Dedifferentiated amniotic fluid mesenchymal stem cell (primary cell): ENCODE results near the gene RNF167.

ENCODE experiments used
- DNase-seq: peaks from one replicate; pipeline ENCODE4 v3.0.0-alpha.2; 2016; ENCODE audit errors: extremely low spot score

The RNF167 gene

GRCh38 chr17:4939796-4940554, at the start of gene RNF167, which contains the start of gene SLC25A11:
RNF167 (plus strand) TSS chr17:4940268; CDS start chr17:4940910, 642 bp downstream.
SLC25A11 (minus strand) TSS chr17:4940046; CDS start chr17:4939910, 136 bp downstream.
- peak; percentile 100 for DNase-seq

GRCh38 chr17:4891411-4892410, 48.4 kb upstream of the RNF167 start:
- no peak for DNase-seq

DNA sequence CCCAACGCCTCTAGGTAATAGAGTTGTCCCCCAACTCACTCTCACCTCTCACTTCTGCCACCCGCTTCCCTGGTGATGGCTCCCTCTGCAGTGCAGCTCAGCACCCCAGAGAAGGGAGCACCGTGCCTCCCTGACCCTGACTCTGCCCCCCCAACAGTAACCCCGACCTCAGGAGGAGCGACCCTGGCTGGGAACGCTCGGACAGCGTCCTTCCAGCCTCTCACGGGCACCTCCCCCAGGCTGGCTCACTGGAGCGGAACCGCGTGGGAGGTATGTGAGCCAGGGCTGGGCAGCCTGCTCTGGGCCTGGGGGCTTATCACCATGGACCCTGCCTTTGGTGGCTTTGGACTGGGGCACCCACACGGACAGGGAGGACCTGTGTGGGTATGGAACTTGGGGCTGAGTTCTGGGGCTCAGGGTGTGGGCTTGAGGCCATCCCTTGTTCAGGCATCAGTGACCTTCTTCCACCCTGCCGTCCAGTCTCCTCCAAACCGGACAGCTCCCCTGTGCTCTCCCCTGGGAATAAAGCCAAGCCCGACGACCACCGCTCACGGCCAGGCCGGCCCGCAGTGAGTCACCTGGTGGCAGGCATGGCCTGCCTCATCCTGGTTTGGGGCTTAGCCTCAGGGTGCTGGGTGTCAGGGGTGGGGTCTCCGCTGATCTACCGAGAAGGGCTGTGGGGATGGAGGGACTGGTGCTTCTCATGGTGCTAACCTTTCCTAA, 47.4 kb upstream of the RNF167 start:
- no peak for DNase-seq

GRCh38 chr17:4893272-4893671, 46.8 kb upstream of the RNF167 start:
- no peak for DNase-seq

GRCh38 chr17:4893721-4894560, 46.1 kb upstream of the RNF167 start:
- no peak for DNase-seq

- DNase-seq, result no peak
Observed at GRCh38 chr17:4895121-4895520, 44.9 kb upstream of the RNF167 start.

DNA sequence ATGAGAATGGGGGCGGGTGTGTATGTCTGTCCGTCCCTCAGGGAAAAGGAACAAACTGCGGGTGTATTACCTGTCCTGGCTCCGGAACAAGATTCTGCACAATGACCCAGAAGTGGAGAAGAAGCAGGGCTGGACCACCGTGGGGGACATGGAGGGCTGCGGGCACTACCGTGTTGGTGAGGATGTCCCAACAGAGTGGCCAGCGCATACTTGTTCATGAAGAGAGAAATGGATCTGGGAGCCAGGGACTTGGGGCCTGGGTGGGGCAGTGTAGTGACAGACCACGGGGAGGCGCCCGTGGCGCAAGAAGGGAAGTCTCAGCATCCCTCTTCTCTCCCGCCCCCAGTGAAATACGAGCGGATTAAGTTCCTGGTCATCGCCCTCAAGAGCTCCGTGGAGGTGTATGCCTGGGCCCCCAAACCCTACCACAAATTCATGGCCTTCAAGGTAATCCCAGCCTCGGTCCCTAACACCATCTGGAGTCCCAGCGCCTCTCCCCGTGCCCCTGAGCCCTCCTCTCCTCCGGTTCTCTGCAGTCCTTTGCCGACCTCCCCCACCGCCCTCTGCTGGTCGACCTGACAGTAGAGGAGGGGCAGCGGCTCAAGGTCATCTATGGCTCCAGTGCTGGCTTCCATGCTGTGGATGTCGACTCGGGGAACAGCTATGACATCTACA, 44.3 kb upstream of the RNF167 start:
- DNase-seq, result no peak

- no peak for DNase-seq
Observed at GRCh38 chr17:4896332-4897197, 43.5 kb upstream of the RNF167 start.

DNA sequence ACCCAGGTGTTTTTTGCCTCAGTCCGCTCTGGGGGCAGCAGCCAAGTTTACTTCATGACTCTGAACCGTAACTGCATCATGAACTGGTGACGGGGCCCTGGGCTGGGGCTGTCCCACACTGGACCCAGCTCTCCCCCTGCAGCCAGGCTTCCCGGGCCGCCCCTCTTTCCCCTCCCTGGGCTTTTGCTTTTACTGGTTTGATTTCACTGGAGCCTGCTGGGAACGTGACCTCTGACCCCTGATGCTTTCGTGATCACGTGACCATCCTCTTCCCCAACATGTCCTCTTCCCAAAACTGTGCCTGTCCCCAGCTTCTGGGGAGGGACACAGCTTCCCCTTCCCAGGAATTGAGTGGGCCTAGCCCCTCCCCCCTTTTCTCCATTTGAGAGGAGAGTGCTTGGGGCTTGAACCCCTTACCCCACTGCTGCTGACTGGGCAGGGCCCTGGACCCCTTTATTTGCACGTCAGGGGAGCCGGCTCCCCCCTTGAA, 42.8 kb upstream of the RNF167 start:
- no peak for DNase-seq

GRCh38 chr17:4897785-4898184, 42.3 kb upstream of the RNF167 start:
- no peak for DNase-seq

DNA sequence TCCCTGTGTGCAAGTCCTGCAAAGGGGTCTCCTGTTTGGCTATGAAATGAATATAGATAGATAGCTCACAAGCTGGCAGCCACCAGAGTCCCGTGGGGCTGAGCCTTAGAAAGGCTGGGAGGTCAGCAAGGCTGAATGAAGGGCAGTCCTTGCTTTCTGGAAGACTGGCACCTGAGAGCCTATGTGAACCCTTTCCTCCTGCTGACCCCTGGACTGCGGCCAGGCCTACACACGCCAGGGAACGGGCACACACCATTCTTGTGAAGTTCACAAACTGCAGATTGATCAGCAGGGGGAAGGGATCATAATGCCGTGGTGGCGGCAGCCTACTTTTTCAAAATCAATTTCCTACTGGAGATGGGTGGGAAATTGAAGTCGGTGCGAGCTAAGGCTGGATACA, 41.7 kb upstream of the RNF167 start:
- DNase-seq, result no peak

DNA sequence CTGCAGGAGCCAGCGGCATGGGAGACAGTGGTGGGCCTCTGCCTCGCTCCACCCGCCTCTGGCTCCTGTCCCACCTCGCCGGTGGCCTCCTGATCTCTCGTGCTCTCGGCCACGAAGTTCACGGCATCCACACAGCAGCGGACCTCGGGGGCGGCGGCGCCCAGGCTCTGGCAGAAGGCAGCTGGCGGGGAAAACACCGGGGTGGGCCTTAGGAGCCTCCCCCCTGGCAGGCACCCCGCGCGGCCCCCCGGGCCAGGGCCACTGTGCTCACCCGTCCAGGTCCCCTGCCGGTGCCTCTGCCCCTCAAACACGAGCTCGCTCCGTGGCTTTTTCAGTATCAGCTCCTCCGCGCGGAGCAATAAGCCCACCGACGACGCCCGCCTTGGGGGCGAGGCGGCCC, 41.1 kb upstream of the RNF167 start:
- DNase-seq, result no peak

DNA sequence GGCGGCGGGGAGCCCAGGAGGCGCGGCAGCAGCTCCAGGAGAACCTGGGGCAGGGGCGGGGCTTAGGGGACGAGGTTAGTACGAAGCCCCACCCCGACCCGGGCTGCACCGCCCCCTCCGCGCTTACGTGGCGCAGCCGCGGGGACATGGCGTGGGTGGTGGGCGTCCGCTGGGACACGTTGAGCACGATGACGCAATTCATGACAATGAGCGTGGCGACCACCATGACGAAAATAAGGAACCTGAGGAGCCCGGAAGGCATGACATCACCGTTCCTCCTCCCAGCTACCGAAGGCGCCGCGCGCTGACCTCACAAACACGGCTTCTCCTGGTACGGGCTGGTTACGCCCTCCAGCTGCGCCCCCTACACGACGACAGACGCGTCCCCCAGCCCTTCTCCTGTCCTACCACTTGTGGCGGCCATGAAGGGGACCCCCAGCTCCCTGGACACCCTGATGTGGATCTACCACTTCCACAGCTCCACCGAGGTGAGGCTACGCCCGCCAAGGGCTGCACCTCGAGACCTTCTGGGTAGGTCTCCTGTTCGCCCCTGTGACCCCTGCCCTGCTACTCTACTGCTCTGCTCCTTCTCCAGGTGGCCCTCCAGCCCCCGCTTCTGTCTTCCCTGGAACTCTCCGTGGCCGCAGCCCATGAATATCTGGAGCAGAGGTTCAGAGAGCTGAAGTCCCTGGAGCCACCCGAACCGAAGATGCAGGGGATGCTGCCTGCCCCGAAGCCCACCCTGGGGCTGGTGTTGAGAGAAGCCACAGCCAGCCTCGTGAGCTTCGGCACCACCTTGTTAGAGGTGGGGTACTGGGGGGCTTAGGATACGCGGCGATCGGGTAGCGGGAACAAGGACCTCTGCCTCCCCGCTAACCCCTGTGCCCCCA, 40.5 kb upstream of the RNF167 start, which contains the start of gene C17orf107:
Gene C17orf107 (plus strand): TSS at position 196 of the 890 bp plus-strand sequence. CDS start 227 bp downstream, at position 423.
- DNase-seq, result no peak

DNA sequence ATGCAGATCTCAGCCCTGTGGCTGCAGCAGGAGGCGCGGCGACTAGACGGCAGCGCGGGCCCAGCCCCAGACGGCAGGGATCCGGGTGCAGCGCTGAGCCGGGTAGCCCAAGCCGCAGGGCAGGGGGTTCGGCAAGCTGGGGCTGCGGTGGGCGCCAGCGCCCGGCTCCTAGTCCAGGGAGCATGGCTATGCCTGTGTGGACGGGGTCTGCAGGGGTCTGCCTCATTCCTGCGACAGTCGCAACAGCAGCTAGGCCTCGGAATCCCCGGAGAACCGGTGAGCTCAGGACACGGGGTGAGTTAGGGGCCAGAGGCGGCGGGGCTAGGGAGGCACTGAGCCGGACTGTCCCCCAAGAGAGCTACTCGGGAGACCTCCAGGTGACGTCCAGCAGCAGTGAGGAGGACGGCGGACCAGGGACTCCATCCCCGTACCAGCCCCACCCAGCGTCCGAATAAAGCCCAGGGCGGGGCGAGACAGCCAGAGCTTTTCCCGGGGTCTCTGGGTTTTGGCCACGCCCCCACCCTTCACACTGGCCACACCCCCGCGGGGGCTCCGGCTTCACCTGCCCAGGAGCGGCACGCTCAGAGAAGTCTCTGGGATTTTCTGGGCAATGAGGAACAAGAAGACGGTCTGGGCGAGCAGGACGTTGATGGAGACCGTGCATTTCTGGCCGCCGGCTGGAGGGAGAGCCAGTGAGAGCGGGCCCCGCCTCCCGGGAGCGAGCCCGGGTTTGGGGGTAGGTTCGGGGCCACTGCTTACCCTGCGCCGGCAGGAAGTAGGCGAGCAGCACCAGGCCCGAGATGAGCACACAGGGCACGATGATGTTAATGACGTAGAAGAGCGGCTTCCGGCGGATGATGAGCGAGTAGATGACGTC, 39.6 kb upstream of the RNF167 start:
- no peak for DNase-seq

DNA sequence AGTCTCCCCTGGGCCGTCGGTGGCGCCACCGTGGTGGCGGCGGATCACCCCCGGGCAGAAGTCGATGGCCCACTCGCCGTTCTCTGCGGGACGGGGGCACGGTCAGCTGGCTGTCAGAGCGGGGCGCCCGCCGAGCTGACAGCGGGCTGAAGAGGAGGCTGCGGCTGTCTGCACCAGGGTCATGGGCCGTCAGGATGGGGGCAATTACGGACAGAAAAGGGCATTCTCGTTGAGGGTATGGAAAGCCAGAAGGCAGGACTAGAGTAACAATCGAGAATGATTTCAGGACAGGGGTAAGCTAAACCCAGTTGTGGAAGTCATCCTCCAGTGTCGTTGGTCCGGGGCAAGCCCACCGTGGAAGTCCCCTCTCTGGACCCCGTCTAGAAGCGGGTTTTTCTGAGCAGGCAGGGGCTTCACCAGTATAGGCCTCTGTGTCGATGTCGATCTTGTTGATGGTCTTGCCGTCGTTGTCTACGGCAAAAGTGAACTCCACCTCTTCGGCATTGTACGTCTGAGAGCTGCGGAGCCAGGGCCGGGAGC, 38.9 kb upstream of the RNF167 start:
- no peak for DNase-seq

DNA sequence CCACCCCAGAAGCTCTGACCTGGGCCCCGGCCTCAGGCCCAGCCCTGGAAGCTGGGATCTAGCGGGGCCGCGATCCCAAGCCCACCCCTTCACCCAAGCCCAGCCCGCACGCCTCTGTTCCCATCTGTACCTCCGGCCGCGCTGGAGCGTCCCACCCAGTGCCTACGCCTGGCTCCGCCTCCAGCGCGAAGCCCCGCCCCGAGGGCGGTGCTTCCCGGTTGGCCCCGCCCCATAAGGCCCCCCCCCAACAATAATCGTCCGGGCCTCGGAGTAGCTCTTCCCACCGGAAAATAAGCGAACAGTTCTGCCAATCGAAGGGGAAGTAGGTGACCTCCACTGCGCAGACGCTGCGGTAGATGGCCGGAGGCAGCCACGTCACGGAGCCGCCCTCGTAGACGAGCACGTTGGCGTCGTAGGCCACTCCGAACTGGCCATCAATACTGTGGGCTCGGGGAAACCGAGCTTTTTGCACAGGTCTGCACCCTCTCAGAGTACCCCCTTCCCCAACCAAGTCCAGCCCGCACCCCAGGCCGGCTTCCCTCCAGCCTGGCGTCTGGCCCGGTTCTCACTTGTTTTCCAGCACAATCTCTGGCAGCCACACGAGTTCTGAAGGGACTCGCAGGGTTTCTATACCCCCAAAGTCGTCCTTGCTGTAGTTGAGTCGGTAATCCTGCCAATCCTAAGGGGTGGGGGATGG, 38.3 kb upstream of the RNF167 start:
- DNase-seq, result no peak
